Astrocyte (in vitro differentiated cells and primary cell): ENCODE results near the gene SMIM20. TPM values are rescaled to one million over a fixed set of nuclear protein-coding genes. Genes with fewer than 3 reads are reported as not detected.

Experiments used
- DNase-seq: peaks from one replicate; pipeline ENCODE4 v3.0.0-alpha.2; 2010; ENCODE audit warnings: low read depth
- FAIRE-seq: peaks from 2 replicates; lab custom pipeline; 2011; peaks lifted over from hg19 to GRCh38; lab: Jason Lieb, UNC
- H2AFZ ChIP-seq: 2 replicates; pipeline ENCODE4 v1.6.0; 2012; ENCODE audit warnings: low read depth, low read length, inconsistent platforms
- H3K27ac ChIP-seq: 2 replicates; pipeline ENCODE4 v1.5.1; 2011; ENCODE audit warnings: low read depth, low read length, inconsistent platforms
- H3K27me3 ChIP-seq: 2 replicates; pipeline ENCODE4 v1.6.0; 2011; ENCODE audit warnings: low read length, inconsistent platforms; ENCODE audit not compliant: insufficient read depth
- H3K36me3 ChIP-seq: 2 replicates; pipeline ENCODE4 v1.5.1; 2011; ENCODE audit warnings: low read length, inconsistent platforms; ENCODE audit not compliant: insufficient read depth
- H3K4me1 ChIP-seq: 2 replicates; pipeline ENCODE4 v1.5.1; 2011; ENCODE audit warnings: low read length, inconsistent platforms; ENCODE audit not compliant: insufficient read depth
- H3K4me2 ChIP-seq: 2 replicates; pipeline ENCODE4 v1.6.0; 2012; ENCODE audit warnings: low read length, inconsistent platforms
- H3K4me3 ChIP-seq: 2 replicates; pipeline ENCODE4 v1.5.1; 2011; ENCODE audit warnings: low read depth, mild to moderate bottlenecking, low read length, inconsistent platforms; ENCODE audit not compliant: insufficient read depth
- H3K79me2 ChIP-seq: 2 replicates; pipeline ENCODE4 v1.6.0; 2012; ENCODE audit warnings: mild to moderate bottlenecking, low read length, inconsistent platforms; ENCODE audit not compliant: insufficient read depth
- H3K9ac ChIP-seq: 2 replicates; pipeline ENCODE4 v1.6.0; 2012; ENCODE audit warnings: mild to moderate bottlenecking, low read length, inconsistent platforms
- H3K9me3 ChIP-seq: 2 replicates; pipeline ENCODE4 v1.5.1; 2012; ENCODE audit warnings: low read depth, mild to moderate bottlenecking, low read length, inconsistent platforms; ENCODE audit not compliant: insufficient read depth
- H4K20me1 ChIP-seq: 2 replicates; pipeline ENCODE4 v1.6.0; 2012; ENCODE audit warnings: low read length, inconsistent platforms; ENCODE audit not compliant: insufficient read depth
- H3K27ac Mint-ChIP-seq: one replicate; pipeline ENCODE4 v1.8.0; 2021; ENCODE audit warnings: mild to moderate bottlenecking, mixed read lengths; ENCODE audit not compliant: unreplicated experiment
- H3K27me3 Mint-ChIP-seq: one replicate; pipeline ENCODE4 v1.8.0; 2021; ENCODE audit warnings: low read depth, mixed read lengths; ENCODE audit not compliant: unreplicated experiment
- H3K36me3 Mint-ChIP-seq: one replicate; pipeline ENCODE4 v1.8.0; 2021; ENCODE audit warnings: low read depth, mixed read lengths; ENCODE audit not compliant: unreplicated experiment
- H3K4me1 Mint-ChIP-seq: one replicate; pipeline ENCODE4 v1.8.0; 2021; ENCODE audit warnings: low read depth, mixed read lengths; ENCODE audit not compliant: unreplicated experiment
- H3K4me3 Mint-ChIP-seq: one replicate; pipeline ENCODE4 v1.8.0; 2021; ENCODE audit warnings: mild to moderate bottlenecking, moderate library complexity, mixed read lengths; ENCODE audit not compliant: unreplicated experiment
- H3K9me3 Mint-ChIP-seq: one replicate; pipeline ENCODE4 v1.8.0; 2021; ENCODE audit warnings: mild to moderate bottlenecking, mixed read lengths; ENCODE audit not compliant: unreplicated experiment
- EZH2 ChIP-seq: IDR thresholded peaks from 2 replicates; pipeline ENCODE4 v1.6.1; 2012; ENCODE audit warnings: mild to moderate bottlenecking, low read length, inconsistent platforms; ENCODE audit not compliant: insufficient read depth
- total RNA-seq: library from RNA; stranded (reverse); gene quantifications from 2 replicates; pipeline ENCODE4 v1.2.1, GENCODE V29; 2021
- TF ChIP-seq, protein P1 (sequence below): IDR thresholded peaks from 2 replicates; pipeline ENCODE4 v1.5.1; 2011; ENCODE audit warnings: low read depth, mild to moderate bottlenecking, inconsistent platforms, low read length, moderate library complexity; ENCODE audit not compliant: insufficient read depth

Gene SMIM20
- total RNA-seq, 1 donor from 2014 or later, result 19.4 TPM

DNA sequence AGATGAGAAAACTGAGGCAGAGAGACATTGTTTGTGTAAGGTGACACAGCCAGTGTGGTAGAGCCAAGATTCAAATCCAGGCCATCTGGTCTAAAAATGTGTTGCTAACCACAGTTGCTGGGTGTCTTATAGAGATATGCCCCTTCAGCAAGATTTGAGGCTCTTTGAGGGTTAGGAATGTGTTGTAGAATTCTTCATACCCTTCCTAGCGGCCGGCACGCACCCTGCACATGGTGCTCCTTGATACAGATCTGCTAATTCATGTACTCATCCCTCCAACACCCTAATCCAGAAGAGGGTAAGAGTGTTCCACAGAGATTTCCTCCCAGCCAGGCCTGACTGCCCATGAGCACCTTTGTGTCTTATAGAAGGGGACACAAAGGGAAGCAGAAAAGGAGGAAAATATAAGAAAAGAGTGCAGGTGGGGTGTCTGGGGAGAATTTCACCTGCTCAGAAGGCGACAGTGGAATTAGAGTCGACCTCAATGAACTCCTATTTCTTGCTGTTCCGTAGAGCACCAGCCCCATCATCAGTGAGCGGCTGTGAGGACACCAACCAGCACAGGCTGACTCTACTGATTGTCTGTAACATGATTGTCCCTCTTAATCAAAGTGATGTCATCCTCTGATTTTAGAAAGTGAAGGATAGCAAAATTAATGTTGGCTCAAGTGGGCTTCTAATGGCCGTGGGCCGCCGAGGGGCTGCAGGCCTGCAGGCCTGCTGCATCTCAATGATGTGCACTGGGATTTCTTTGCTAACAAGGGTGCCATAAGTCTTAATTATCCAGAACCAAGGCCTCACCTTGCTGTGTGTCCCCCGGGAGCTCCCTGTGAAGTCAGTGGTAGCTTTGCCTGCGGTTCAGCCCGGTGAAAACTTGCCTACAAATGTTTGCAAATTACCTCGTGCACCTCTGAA, 24.2 kb upstream of the SMIM20 start:
- Mint-ChIP-seq H3K36me3 (no peaks in the 10 kb centered on the region), H3K27ac (no peak overlapping the region), H3K4me1 (no peaks in the 10 kb centered on the region), H3K4me3 (no peak overlapping the region), H3K9me3 (no peaks in the 10 kb centered on the region), H3K27me3 (peaks cover 3% of the 10 kb centered on the region)
- no peak overlapping the region for H2AFZ ChIP-seq
- H3K4me3 ChIP-seq, result no peak overlapping the region
- no peaks in the 10 kb centered on the region for H3K27me3 ChIP-seq
- DNase-seq (no peak), FAIRE-seq (no peak)
- no peak overlapping the region for H3K4me2 ChIP-seq
- peaks cover 4% of the 10 kb centered on the region for H3K4me1 ChIP-seq
- no peaks in the 10 kb centered on the region for H4K20me1 ChIP-seq
- H3K27ac ChIP-seq, result no peak overlapping the region
- no peaks in the 10 kb centered on the region for H3K79me2 ChIP-seq
- H3K9me3 ChIP-seq, result no peaks in the 10 kb centered on the region
- TF ChIP-seq, protein P1, sequence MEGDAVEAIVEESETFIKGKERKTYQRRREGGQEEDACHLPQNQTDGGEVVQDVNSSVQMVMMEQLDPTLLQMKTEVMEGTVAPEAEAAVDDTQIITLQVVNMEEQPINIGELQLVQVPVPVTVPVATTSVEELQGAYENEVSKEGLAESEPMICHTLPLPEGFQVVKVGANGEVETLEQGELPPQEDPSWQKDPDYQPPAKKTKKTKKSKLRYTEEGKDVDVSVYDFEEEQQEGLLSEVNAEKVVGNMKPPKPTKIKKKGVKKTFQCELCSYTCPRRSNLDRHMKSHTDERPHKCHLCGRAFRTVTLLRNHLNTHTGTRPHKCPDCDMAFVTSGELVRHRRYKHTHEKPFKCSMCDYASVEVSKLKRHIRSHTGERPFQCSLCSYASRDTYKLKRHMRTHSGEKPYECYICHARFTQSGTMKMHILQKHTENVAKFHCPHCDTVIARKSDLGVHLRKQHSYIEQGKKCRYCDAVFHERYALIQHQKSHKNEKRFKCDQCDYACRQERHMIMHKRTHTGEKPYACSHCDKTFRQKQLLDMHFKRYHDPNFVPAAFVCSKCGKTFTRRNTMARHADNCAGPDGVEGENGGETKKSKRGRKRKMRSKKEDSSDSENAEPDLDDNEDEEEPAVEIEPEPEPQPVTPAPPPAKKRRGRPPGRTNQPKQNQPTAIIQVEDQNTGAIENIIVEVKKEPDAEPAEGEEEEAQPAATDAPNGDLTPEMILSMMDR, result no peak
- TF ChIP-seq EZH2, result no peak
- H3K9ac ChIP-seq, result no peak overlapping the region
- no peaks in the 10 kb centered on the region for H3K36me3 ChIP-seq

GRCh38 chr4:25890571-25891485, 23.2 kb upstream of the SMIM20 start:
- Mint-ChIP-seq H3K9me3 (no peaks in the 10 kb centered on the region), H3K4me1 (no peaks in the 10 kb centered on the region), H3K36me3 (no peaks in the 10 kb centered on the region), H3K27ac (no peak overlapping the region), H3K4me3 (no peak overlapping the region), H3K27me3 (peaks cover 3% of the 10 kb centered on the region)
- Histone ChIP-seq H4K20me1 (no peaks in the 10 kb centered on the region), H3K9ac (no peak overlapping the region), H3K4me2 (no peak overlapping the region), H3K4me3 (no peak overlapping the region), H3K27me3 (no peaks in the 10 kb centered on the region), H3K9me3 (no peaks in the 10 kb centered on the region), H3K27ac (no peak overlapping the region), H3K36me3 (no peaks in the 10 kb centered on the region), H2AFZ (peak overlapping the region; percentile 60), H3K79me2 (no peaks in the 10 kb centered on the region), H3K4me1 (no peaks in the 10 kb centered on the region)
- DNase-seq, result no peak
- FAIRE-seq, result no peak
- TF ChIP-seq, protein P1, result no peak
- TF ChIP-seq EZH2, result no peak
